Stimulated activated CD4-positive, alpha-beta T cell treated with anti-CD3 and anti-CD28 coated beads, Interleukin-15, amount 100 ng/mL, for 24 hours (primary cell): ENCODE measurements around the gene CHRD.
"Not testable (repeated sequence)": the region's sequence is repeated elsewhere in the genome, so short reads cannot be mapped to it uniquely, and the experiment has no call there.

Experiments
- DNase-seq: peaks from one replicate; pipeline ENCODE4 v3.0.0-alpha.2; 2020

The CHRD gene

GRCh38 chr3:184428561-184429175 is 48.8 kb downstream of the CHRD start:
- DNase-seq = no peak

DNA sequence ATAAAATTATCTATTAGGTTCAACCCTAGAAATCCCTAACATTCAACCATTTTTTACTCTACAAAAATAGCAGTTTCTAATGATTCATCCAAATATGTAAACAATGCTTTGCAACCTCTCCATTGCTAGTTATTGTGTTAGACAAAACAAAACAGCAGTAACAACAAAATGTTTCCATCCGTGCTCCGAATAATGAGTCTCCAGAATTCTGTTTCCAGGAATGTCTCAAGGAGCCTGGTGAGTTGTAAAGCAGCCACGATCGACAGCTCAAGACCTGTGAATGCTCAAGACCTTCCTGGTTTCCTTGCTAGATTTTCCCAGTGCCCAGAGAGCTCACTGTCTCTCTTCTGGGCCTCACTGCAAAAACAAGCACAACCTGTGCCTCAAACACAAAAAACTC is 49.9 kb downstream of the CHRD start:
- DNase-seq = no peak

DNA sequence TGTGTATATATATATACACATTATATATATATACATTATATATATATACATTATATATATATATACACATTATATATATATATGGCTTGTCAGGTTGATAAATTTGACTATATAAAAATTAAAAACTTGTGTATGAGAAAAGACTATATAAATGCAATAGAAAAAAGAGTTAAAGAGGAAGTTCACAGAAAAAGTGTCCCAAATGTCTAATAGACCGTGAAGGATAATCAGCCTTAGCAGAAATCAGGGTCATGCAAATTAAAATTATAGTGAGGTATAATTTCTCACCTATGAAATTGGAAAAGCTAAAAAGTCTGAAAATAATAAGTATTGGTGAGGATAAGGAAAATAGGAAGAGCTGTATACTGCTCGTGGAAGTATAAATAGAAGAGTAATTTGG is 51.1 kb downstream of the CHRD start:
- DNase-seq = no peak

GRCh38 chr3:184433178-184433577 is 53.3 kb downstream of the CHRD start:
- not testable (repeated sequence) for DNase-seq

- no peak for DNase-seq
Observed at GRCh38 chr3:184439096-184439495, 59.2 kb downstream of the CHRD start.
